Measurements from ENCODE around the gene SERPINF2.

SERPINF2 gene

DNA sequence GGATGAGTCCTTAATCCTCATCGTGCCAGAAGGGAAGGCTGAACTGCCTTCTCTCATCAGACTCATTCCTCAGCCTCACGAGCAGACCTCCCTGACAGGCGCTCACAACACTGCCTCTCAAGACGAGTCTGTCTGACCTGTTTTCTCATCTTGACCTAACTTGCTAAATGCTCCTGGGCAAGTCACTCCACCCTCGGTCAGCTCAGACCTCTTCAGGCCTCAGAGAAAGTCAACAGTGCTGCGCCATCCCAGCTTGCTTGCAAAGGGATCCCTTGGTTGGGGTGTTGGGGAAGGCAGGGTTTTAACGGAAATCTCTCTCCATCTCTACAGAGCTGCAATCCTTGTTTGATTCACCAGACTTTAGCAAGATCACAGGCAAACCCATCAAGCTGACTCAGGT is 34.2 kb downstream of the SERPINF2 start:
- Histone ChIP-seq H3K27ac (ENCODE audit: low read depth, low read length) (no peak overlapping the region), H3K79me2 (ENCODE audit: control insufficient read depth, insufficient read depth, low read length, unreplicated experiment) (no peaks in the 10 kb centered on the region), H2AFZ (ENCODE audit: low read length, unreplicated experiment) (no peak overlapping the region), H3K4me3 (ENCODE audit: low read depth, low read length) (no peak overlapping the region), H3K4me1 (ENCODE audit: control insufficient read depth, insufficient read depth, low read length, unreplicated experiment) (peaks cover 23% of the 10 kb centered on the region), H3K36me3 (ENCODE audit: insufficient read depth, low read length) (peaks cover 35% of the 10 kb centered on the region), H3K27me3 (ENCODE audit: insufficient read depth, low read length) (no peaks in the 10 kb centered on the region)

GRCh38 chr17:1779571-1780131 is 37.0 kb downstream of the SERPINF2 start:
- peaks cover 33% of the 10 kb centered on the region for H3K4me1 ChIP-seq (ENCODE audit: control insufficient read depth, insufficient read depth, low read length, unreplicated experiment)
- H3K27ac ChIP-seq (ENCODE audit: low read depth, low read length): peak overlapping the region; percentile 95
- no peaks in the 10 kb centered on the region for H3K27me3 ChIP-seq (ENCODE audit: insufficient read depth, low read length)
- no peak overlapping the region for H2AFZ ChIP-seq (ENCODE audit: low read length, unreplicated experiment)
- H3K36me3 ChIP-seq (ENCODE audit: insufficient read depth, low read length): peaks cover 35% of the 10 kb centered on the region
- H3K79me2 ChIP-seq (ENCODE audit: control insufficient read depth, insufficient read depth, low read length, unreplicated experiment): no peaks in the 10 kb centered on the region
- peak overlapping the region; percentile 60 for H3K4me3 ChIP-seq (ENCODE audit: low read depth, low read length)

DNA sequence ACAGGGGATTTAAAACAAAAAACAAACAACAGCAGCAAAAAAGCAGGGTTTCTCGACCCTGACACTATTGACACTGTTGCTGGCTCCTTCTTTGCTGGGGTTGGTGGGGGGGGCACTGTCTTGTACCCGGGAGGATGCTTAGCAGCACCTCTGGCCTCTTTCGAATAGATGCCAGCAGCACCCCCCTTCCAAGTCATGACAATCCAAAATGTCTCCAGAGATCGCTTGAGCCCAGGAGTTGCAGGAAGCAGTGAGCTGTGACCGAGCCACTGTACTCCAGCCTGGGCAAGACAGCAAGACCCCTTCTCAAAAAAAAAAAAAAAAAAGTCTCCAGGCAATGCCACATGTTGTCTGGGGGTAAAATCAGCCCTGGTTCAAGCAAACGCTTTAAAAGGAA is 39.5 kb downstream of the SERPINF2 start:
- Histone ChIP-seq H3K79me2 (ENCODE audit: control insufficient read depth, insufficient read depth, low read length, unreplicated experiment) (no peaks in the 10 kb centered on the region), H3K4me1 (ENCODE audit: control insufficient read depth, insufficient read depth, low read length, unreplicated experiment) (peaks cover 41% of the 10 kb centered on the region), H3K36me3 (ENCODE audit: insufficient read depth, low read length) (peaks cover 21% of the 10 kb centered on the region), H3K27ac (ENCODE audit: low read depth, low read length) (peak overlapping the region; percentile 84), H3K27me3 (ENCODE audit: insufficient read depth, low read length) (no peaks in the 10 kb centered on the region), H2AFZ (ENCODE audit: low read length, unreplicated experiment) (no peak overlapping the region), H3K4me3 (ENCODE audit: low read depth, low read length) (no peak overlapping the region)

GRCh38 chr17:1783271-1783670 is 40.6 kb downstream of the SERPINF2 start:
- peak overlapping the region; percentile 32; the same call in 1 of the 2 replicates for H3K4me3 ChIP-seq (ENCODE audit: low read depth, low read length)
- H3K36me3 ChIP-seq (ENCODE audit: insufficient read depth, low read length): peaks cover 14% of the 10 kb centered on the region; the same call in 1 of the 2 replicates
- H2AFZ ChIP-seq (ENCODE audit: low read length, unreplicated experiment): no peak overlapping the region
- peak overlapping the region; percentile 84 for H3K27ac ChIP-seq (ENCODE audit: low read depth, low read length)
- H3K79me2 ChIP-seq (ENCODE audit: control insufficient read depth, insufficient read depth, low read length, unreplicated experiment): no peaks in the 10 kb centered on the region
- peaks cover 49% of the 10 kb centered on the region for H3K4me1 ChIP-seq (ENCODE audit: control insufficient read depth, insufficient read depth, low read length, unreplicated experiment)
- no peaks in the 10 kb centered on the region for H3K27me3 ChIP-seq (ENCODE audit: insufficient read depth, low read length)

GRCh38 chr17:1783834-1784611 is 41.4 kb downstream of the SERPINF2 start:
- peaks cover 5% of the 10 kb centered on the region for H3K79me2 ChIP-seq (ENCODE audit: control insufficient read depth, insufficient read depth, low read length, unreplicated experiment)
- H3K4me3 ChIP-seq (ENCODE audit: low read depth, low read length): 0 out of 2 replicates have a peak overlapping the region, but pooled peaks have one; percentile 32
- no peaks in the 10 kb centered on the region for H3K27me3 ChIP-seq (ENCODE audit: insufficient read depth, low read length)
- H3K4me1 ChIP-seq (ENCODE audit: control insufficient read depth, insufficient read depth, low read length, unreplicated experiment): peaks cover 49% of the 10 kb centered on the region
- H3K36me3 ChIP-seq (ENCODE audit: insufficient read depth, low read length): peaks cover 9% of the 10 kb centered on the region; the same call in 1 of the 2 replicates
- H2AFZ ChIP-seq (ENCODE audit: low read length, unreplicated experiment): no peak overlapping the region
- peak overlapping the region; percentile 84 for H3K27ac ChIP-seq (ENCODE audit: low read depth, low read length)

DNA sequence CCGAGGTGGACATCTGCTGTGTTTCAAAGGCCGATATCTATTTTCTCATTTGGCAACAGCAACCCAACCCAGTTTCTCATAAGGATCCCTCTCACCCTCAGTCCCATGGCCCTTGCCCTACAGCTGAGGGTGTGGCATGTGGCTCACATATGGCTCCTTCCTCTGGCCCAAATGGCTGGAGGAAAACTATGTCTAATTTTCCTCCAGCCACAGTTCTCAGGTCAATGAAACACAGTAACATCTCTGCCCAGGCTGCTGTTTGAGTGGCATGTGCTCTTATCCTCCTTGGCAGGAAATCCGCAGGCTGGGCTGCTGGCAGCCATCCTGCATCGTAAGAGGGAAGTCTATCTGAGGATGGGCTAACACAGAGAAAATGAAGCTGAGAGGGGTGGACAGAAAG is 43.3 kb downstream of the SERPINF2 start:
- Histone ChIP-seq H3K27ac (ENCODE audit: low read depth, low read length) (peak overlapping the region; percentile 68; the same call in 1 of the 2 replicates), H2AFZ (ENCODE audit: low read length, unreplicated experiment) (no peak overlapping the region), H3K4me1 (ENCODE audit: control insufficient read depth, insufficient read depth, low read length, unreplicated experiment) (peaks cover 36% of the 10 kb centered on the region), H3K27me3 (ENCODE audit: insufficient read depth, low read length) (no peaks in the 10 kb centered on the region), H3K4me3 (ENCODE audit: low read depth, low read length) (no peak overlapping the region), H3K36me3 (ENCODE audit: insufficient read depth, low read length) (peaks cover 9% of the 10 kb centered on the region; the same call in 1 of the 2 replicates), H3K79me2 (ENCODE audit: control insufficient read depth, insufficient read depth, low read length, unreplicated experiment) (peaks cover 8% of the 10 kb centered on the region)

GRCh38 chr17:1786708-1787107 is 44.0 kb downstream of the SERPINF2 start:
- Histone ChIP-seq H3K79me2 (ENCODE audit: control insufficient read depth, insufficient read depth, low read length, unreplicated experiment) (peaks cover 8% of the 10 kb centered on the region), H3K4me3 (ENCODE audit: low read depth, low read length) (no peak overlapping the region), H3K36me3 (ENCODE audit: insufficient read depth, low read length) (peaks cover 2% of the 10 kb centered on the region; the same call in 1 of the 2 replicates), H3K27me3 (ENCODE audit: insufficient read depth, low read length) (no peaks in the 10 kb centered on the region), H3K4me1 (ENCODE audit: control insufficient read depth, insufficient read depth, low read length, unreplicated experiment) (peaks cover 36% of the 10 kb centered on the region), H3K27ac (ENCODE audit: low read depth, low read length) (peak overlapping the region; percentile 68), H2AFZ (ENCODE audit: low read length, unreplicated experiment) (no peak overlapping the region)

- peaks cover 8% of the 10 kb centered on the region for H3K79me2 ChIP-seq (ENCODE audit: control insufficient read depth, insufficient read depth, low read length, unreplicated experiment)
- no peaks in the 10 kb centered on the region for H3K36me3 ChIP-seq (ENCODE audit: insufficient read depth, low read length)
- no peaks in the 10 kb centered on the region for H3K27me3 ChIP-seq (ENCODE audit: insufficient read depth, low read length)
- H2AFZ ChIP-seq (ENCODE audit: low read length, unreplicated experiment): no peak overlapping the region
- peak overlapping the region; percentile 36; the same call in 1 of the 2 replicates for H3K4me3 ChIP-seq (ENCODE audit: low read depth, low read length)
- H3K4me1 ChIP-seq (ENCODE audit: control insufficient read depth, insufficient read depth, low read length, unreplicated experiment): peaks cover 31% of the 10 kb centered on the region
- H3K27ac ChIP-seq (ENCODE audit: low read depth, low read length): peak overlapping the region; percentile 68
These were observed 44.7 kb downstream of the SERPINF2 start for GRCh38 chr17:1787301-1787902.

GRCh38 chr17:1789936-1790335 is 47.3 kb downstream of the SERPINF2 start:
- H3K36me3 ChIP-seq (ENCODE audit: insufficient read depth, low read length): no peaks in the 10 kb centered on the region

GRCh38 chr17:1792495-1793446 is 50.1 kb downstream of the SERPINF2 start:
- Histone ChIP-seq H3K79me2 (ENCODE audit: control insufficient read depth, insufficient read depth, low read length, unreplicated experiment) (peaks cover 17% of the 10 kb centered on the region), H3K27ac (ENCODE audit: low read depth, low read length) (no peak overlapping the region), H2AFZ (ENCODE audit: low read length, unreplicated experiment) (no peak overlapping the region), H3K4me1 (ENCODE audit: control insufficient read depth, insufficient read depth, low read length, unreplicated experiment) (peaks cover 5% of the 10 kb centered on the region), H3K27me3 (ENCODE audit: insufficient read depth, low read length) (no peaks in the 10 kb centered on the region), H3K36me3 (ENCODE audit: insufficient read depth, low read length) (no peaks in the 10 kb centered on the region), H3K4me3 (ENCODE audit: low read depth, low read length) (no peak overlapping the region)

More at GRCh38 chr17:1789936-1790335, 47.3 kb downstream of the SERPINF2 start:
- Histone ChIP-seq H3K79me2 (ENCODE audit: control insufficient read depth, insufficient read depth, low read length, unreplicated experiment) (peaks cover 8% of the 10 kb centered on the region), H3K4me1 (ENCODE audit: control insufficient read depth, insufficient read depth, low read length, unreplicated experiment) (peaks cover 16% of the 10 kb centered on the region), H3K4me3 (ENCODE audit: low read depth, low read length) (no peak overlapping the region), H2AFZ (ENCODE audit: low read length, unreplicated experiment) (no peak overlapping the region), H3K27me3 (ENCODE audit: insufficient read depth, low read length) (no peaks in the 10 kb centered on the region), H3K27ac (ENCODE audit: low read depth, low read length) (no peak overlapping the region)

Data from ACC112 (cell line).